ENCODE results near the gene TMC1.

GRCh38 chr9:72816666-72817065 is 295.3 kb downstream of the TMC1 start:
- no peak for TF ChIP-seq CTCF (IDR thresholded peaks at IDR 0.05)
- TF ChIP-seq EZH2 (IDR thresholded peaks at IDR 0.05): no peak
- TF ChIP-seq EZH2phosphoT487 (IDR thresholded peaks at IDR 0.05): no peak

Data from neural progenitor cell (in vitro differentiated cells).